NCI-H1417 (cell line): Measurements from ENCODE around the gene KCNN1.
"Not testable (repeated sequence)": the region's sequence is repeated elsewhere in the genome, so short reads cannot be mapped to it uniquely, and the experiment has no call there.

Experiments used
- DNase-seq, 3 experiments: peaks; one replicate each; lab custom pipeline; 2025; lab: John Stamatoyannopoulos, UW

Gene KCNN1

GRCh38 chr19:18031401-18031800 is 64.5 kb downstream of the KCNN1 start:
- not testable (repeated sequence) for DNase-seq

- not testable (repeated sequence) for DNase-seq
These were observed 65.2 kb downstream of the KCNN1 start for GRCh38 chr19:18032102-18032501.

GRCh38 chr19:18041054-18041453 is 74.1 kb downstream of the KCNN1 start:
- DNase-seq: no peak

- no peak for DNase-seq
These were observed 76.8 kb downstream of the KCNN1 start for GRCh38 chr19:18043676-18044075.

GRCh38 chr19:18044825-18045304 is 78.0 kb downstream of the KCNN1 start:
- peak; percentile 40 to 61 (median 44) for DNase-seq

GRCh38 chr19:18045307-18046050 is 78.6 kb downstream of the KCNN1 start:
- DNase-seq: no peak

GRCh38 chr19:18046059-18046718 is 79.3 kb downstream of the KCNN1 start:
- DNase-seq: no peak

- DNase-seq: no peak
These were observed 82.5 kb downstream of the KCNN1 start for GRCh38 chr19:18049385-18049784.
